ENCODE results near the gene CRTC2.
A peak's percentile ranks its signal among the peaks of the same experiment; 100 is the strongest.
"Not testable (repeated sequence)": the region's sequence is repeated elsewhere in the genome, so short reads cannot be mapped to it uniquely, and the experiment has no call there.

Gene CRTC2

GRCh38 chr1:153929426-153929825 is 29.0 kb downstream of the CRTC2 start:
- DNase-seq (ENCODE audit: low read depth): no peak

DNA sequence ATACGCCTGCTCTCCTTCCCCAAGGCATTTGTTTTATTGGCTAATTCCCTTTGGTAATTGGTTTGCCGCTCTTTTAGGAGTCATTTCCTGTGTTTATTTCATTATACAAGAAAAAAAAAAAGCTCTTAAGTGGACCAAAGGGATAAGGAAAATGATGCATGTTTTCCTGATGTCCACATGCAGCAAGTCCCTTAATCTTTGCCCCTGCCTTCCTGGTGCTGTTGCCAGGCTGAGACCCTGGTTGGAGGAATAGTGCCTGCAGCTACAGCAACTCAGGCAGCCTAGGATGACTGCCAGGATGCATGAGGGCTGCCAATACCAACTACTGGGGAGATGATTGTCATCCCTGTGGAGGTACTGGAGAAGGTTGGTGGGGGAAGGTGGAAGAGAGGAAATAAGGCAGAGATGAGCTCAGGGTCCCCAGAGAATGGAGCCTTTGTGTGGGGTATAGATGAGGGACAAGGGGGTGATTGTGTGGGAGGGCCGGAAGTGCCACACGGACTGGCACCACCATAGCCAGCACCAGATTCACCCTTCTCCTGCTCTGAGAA is 29.5 kb downstream of the CRTC2 start:
- no peak for DNase-seq (ENCODE audit: low read depth)

DNA sequence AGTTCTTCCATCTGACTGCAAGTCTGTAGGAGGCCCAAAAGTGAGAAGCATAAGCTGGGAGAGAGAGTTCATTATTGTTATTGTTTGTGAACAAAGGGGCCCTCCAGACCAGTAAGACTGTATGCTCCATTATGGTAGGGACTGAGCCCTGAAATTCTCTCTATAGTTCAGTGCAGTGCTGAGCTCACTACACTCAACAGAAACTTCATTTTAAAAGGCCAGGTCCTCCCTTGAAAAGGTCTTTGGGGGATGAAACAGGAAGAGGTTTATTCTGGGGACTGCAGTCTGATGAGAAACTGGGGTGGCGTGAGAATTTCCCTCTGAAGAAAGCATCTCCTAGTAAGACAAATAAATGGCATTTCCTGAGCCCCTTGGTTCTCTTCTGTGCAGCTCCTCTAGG is 30.2 kb downstream of the CRTC2 start:
- DNase-seq (ENCODE audit: low read depth): no peak

GRCh38 chr1:153926405-153926804 is 32.0 kb downstream of the CRTC2 start:
- DNase-seq (ENCODE audit: low read depth): no peak

DNA sequence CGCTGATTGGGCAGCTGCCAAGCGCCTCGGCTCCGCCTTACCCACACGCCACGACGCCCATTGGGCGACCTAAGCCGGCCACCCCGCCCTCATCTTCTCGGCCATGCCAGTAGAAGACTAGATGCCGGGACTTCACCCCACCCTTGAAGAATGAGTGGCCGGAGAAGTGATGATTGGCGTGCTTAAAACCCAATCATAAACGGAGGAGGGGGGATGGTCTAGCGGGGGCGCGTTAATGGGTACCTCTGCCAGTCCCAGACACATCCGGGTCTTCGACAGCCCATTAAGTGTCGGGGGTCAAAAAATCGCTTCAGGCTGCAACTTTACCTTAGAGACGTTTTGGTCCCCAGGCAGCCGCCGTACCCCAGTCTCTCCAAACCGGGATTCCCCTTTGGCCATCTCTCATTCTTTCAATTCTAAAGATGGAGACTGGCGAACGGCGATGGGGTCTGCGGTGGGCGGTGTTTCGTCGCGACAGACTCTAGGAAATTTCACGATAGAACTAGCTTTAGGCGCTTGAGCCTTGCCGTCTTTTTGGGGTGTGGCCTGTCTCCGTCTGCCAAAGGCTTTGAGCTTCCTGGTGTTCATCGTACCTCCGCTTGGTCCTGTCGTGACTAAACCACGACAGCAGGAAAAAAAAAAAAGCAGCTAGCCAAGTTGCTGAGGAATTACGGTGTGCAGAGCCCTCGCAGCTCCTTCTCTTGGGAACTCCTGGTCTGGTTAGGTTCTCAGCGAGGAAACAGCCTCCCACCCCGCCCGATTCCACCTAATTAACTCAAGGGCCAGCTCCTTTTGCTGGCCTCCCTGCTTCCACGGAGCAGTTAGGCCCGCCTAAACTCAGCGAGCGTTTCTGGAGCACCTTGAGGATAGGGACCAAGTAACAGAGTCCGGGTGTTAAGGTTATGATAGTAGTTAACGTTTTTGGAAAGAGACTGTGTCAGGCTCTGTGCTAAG is 35.2 kb downstream of the CRTC2 start, which contains the start of gene GATAD2B:
TSS of gene GATAD2B (minus strand) at position 1 of the 954 bp plus-strand sequence. CDS start 94,625 bp downstream, outside the sequence.
- DNase-seq (ENCODE audit: low read depth): peak; percentile 98

DNA sequence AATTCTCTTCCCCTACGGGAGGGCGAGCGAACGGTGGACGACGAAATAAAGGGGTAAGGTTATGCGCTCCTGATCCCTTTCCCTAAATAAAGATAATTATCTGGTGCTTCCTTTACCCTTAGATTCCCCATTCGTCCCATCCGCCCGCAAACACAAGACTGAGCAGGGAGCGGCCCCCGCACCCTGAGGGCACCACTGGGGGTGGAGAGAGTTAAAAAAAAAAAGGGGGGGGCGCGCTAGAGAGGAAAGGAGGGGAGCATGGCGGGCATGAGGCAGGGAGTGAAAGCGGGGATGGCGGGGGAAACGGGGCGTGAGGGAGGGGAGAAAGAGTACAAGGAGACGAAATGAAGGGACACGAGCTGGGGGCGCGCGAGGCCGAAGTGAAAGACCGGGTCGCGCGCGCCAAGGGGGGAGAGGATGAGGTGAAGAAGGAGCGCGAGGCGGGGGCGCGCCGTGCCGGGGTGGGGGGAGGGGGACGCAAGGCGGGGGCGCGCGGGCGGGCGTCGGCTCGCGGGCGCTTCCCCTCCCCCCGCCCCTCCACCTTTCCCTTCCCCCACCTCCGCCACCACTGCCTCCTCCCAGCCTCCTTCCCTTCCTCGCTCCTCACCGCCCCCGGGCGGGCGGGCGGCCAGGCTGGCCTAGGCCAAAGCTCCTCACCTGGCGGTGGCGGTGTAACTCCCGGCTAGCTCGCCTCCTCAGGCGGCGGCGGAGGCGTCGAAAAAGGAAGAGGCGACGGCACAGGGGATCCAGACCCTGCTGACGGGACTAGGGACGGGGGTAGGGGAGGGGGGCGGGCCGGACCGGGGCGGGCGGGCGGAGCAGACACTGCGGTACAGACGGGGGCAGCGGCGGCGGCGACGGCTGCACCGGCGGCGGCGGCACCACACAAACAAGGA is 36.1 kb downstream of the CRTC2 start:
- DNase-seq (ENCODE audit: low read depth): no peak

GRCh38 chr1:153921803-153922075 is 36.7 kb downstream of the CRTC2 start:
- no peak for DNase-seq (ENCODE audit: low read depth)

DNA sequence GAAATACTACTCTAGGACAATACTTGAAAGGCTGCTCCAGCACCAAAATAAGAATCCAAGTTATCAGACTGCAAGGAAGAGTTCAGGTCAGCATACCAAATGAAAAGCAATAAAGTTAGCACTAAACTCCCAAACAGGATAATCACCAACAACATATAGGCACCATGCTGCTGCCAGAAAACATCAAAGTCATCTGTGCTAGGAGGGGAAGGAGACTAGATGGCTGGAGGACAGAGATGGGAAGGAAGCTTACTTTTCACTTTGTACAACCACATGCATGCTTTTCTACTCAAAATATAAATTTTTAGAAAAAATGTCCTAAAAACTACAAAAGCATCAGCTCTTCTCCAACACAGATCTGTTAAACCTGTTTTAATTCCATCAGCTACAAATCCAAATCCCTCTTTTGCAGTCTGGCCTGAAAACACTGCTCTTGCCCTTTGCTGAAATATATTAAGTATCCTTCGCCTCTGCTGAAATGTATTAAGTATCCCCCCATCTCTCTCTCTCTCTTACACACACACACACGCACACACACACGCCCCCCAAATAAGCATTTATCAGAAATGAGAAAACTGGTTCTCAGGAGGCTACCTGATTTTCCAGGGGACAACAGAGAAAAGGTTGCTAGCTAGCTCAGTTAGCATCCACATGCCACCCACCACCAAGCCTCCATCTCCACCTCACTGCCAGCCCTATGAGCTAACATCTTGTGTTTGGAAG is 37.2 kb downstream of the CRTC2 start:
- no peak for DNase-seq (ENCODE audit: low read depth)

GRCh38 chr1:153919876-153920852 is 38.2 kb downstream of the CRTC2 start:
- DNase-seq (ENCODE audit: low read depth): no peak

DNA sequence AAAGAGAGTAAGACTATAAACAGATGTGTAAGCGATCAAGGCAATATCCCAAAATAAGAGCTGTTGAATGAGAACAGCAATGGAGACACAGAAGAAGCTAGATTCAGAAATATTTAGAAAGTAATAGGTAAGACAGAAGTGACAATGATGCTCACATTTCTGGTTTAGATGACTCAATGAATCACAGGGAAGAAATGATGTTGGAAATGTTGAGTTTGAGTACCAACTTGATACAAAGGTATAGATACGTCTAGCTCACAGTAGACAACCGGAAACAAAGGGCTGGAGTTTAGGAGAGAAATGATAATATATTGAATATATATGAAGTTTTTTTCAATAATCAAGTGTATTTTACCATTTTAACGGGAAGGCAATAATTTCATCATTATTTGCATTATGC is 42.1 kb downstream of the CRTC2 start:
- no peak for DNase-seq (ENCODE audit: low read depth)

DNA sequence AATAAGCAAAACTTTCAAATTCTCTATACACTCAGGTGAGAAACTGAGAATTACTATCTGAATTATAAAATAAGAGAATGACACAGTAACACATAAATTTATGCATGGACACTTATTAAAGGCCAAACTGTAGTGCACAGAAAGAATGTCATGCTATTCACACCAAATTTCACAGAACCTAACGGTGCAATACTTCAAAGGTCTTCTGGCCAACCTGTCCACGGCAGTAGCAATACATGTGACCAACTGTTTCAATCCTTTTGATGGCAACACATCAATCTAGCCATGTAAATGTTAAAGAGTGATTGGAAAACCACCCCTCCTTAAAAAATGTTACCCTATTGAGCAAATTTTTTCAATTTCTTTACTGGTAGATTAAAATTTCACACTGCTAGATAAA is 46.1 kb downstream of the CRTC2 start:
- DNase-seq (ENCODE audit: low read depth): no peak

DNA sequence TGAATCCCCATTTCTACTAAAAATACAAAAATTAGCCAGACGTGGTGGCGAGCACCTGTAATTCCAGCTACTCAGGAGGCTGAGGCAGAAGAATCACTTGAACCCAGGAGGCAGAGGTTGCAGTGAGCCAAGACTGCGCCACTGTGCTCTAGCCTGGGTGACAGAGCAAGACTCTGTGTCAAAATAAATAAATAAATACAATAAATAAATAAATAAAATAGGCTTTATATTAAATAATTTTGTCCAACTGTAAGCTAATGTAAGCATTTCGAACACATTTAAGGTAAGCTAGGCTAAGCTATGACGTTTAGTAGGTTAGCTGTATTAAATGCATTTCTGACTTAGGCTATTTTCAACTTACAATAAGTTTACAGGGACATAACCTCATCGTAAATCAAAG is 47.9 kb downstream of the CRTC2 start:
- DNase-seq (ENCODE audit: low read depth): not testable (repeated sequence)

- DNase-seq (ENCODE audit: low read depth): no peak
Measured at GRCh38 chr1:153908071-153908470, 50.3 kb downstream of the CRTC2 start.

DNA sequence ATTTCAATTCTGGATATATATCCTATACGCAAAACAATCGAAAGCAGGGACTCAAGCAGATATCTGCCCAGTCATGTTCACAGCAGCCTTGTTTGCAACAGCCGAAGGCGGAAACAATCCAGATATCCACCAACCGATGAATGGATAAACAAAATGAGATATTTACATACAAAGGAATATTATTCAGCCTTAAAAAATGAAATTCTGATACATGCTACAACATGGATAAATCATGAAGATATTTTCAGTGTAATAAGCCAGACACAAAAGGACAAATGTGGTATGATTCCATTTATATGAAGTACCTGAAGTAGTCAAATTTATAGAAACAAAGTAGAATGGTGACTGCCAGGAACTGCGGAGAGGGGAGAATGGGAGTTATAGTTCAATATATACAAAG is 51.3 kb downstream of the CRTC2 start:
- DNase-seq (ENCODE audit: low read depth): no peak

GRCh38 chr1:153906396-153906795 is 52.0 kb downstream of the CRTC2 start:
- no peak for DNase-seq (ENCODE audit: low read depth)

GRCh38 chr1:153905908-153906307 is 52.5 kb downstream of the CRTC2 start:
- DNase-seq (ENCODE audit: low read depth): not testable (repeated sequence)

GRCh38 chr1:153903841-153904455 is 54.5 kb downstream of the CRTC2 start:
- no peak for DNase-seq (ENCODE audit: low read depth)

DNA sequence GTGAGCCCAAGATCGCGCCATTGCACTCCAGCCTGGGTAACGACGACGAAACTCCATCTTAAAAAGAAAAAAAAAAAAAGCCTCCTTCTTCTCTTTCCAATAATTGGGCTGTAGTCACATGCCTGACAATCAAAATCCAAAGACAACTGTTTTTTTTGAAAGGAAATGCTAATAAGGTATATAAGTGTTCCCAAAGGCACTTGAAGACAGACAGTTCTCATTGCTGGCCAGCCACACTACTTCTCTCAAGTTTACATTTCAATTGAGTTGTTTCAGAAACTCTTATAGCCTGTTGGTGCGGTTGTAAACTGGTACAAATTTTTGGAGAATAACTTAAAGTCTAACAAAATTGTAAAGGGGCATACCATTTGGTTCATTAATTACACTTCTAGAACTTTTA is 58.9 kb downstream of the CRTC2 start:
- DNase-seq (ENCODE audit: low read depth): no peak

Data from stimulated activated CD8-positive, alpha-beta memory T cell treated with anti-CD3 and anti-CD28 coated beads, Interleukin-15, amount 100 ng/mL, for 1 hour (primary cell).